ENCODE measurements around the gene ELFN2.

ELFN2 gene

DNA sequence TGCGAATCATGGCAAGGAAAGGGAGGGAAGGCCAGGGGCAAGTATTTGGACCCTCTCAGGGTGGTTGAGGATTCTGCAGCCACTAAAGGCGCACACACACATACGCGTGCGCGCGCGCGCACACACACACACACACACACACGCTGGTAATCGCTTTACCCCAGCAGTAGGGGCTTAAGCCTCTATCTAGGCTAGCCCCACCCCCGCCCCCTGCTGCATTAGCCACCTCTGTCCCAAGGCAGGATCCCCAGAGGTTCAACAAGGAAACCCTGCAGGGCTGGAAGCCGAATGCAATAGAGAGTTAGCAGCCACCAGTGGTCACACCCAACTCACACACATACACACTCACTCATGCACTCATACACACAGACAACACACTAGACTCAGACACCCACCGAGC lies 28.6 kb upstream of the ELFN2 start:
- DNase-seq (ENCODE audit: low spot score) = no peak

DNA sequence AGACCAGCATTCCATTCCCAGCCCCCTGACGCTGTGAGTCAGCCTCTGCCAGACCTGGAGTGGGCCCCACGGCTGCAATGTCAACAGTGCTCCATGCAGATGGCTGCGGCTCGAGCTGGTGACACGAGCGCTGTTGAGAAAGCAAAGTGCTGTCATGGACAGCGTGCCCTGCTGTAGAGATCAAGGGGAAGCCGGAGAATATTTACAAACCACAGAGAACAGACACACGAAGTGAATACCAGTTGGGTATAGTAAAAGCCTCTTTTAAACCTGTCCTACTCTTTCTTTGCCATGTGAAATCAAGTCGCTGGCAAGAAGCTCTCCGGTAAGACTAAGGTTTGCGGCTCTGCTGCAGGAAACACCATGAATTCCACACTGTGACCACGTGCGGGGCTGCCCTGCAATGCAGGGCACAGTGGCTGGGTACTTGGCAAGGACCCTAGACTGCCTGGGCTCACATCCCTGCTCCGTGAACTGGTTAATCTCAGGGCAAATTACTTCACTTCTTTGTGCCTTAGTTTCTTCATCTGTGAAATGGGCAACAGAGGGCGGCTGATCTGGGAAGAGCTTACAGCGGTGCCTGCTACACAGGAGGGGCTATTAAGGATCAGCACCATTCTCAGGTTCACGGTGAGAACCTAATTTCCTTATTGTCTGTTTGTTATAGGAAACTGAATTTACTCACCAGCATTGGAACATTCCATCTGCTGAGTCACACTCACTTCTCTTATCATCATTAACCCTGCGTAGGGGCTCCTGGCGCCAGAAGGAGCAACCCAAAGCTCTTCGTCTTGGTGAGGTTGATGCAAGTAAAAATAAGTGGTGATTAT lies 27.8 kb upstream of the ELFN2 start:
- no peak for DNase-seq (ENCODE audit: low spot score)

DNA sequence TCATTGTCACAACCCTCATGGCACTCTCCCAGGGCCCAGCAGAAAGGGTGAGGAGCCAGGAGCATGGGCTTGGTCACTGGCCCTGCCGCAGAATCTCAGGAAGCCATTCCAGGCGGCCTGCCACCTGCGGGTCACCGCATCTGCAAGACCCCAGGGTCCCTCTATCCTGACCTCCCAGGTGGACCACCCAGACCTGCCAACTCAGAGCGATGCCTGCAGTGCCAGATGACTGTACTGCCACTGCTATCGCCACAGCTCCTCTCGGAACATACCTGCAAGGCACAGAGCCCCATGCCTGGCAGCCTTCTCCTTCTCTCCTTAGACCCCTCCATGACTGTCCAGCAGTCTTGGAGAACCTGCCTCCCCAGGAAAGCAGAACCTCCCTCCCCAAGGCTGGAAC lies 26.4 kb upstream of the ELFN2 start:
- DNase-seq (ENCODE audit: low spot score) = no peak

DNA sequence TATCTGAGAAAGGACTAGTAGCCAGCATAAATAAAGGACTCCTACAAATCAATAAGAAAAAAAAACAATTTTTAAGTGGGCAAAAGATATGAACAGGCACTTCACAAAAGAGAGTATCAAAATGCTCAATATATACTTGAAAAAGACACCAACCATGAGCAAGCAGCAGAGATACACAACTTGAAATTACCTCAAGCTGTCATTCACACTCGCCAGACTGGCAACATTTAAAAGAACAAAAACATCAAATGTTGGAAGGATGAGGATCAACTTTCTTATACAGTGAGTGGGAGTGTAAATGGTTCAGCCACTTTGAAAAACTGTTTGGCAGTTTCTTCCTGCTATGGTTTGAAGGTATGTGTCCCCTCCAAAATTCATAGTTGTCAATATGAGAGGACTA lies 23.9 kb upstream of the ELFN2 start:
- no peak for DNase-seq (ENCODE audit: low spot score)

DNA sequence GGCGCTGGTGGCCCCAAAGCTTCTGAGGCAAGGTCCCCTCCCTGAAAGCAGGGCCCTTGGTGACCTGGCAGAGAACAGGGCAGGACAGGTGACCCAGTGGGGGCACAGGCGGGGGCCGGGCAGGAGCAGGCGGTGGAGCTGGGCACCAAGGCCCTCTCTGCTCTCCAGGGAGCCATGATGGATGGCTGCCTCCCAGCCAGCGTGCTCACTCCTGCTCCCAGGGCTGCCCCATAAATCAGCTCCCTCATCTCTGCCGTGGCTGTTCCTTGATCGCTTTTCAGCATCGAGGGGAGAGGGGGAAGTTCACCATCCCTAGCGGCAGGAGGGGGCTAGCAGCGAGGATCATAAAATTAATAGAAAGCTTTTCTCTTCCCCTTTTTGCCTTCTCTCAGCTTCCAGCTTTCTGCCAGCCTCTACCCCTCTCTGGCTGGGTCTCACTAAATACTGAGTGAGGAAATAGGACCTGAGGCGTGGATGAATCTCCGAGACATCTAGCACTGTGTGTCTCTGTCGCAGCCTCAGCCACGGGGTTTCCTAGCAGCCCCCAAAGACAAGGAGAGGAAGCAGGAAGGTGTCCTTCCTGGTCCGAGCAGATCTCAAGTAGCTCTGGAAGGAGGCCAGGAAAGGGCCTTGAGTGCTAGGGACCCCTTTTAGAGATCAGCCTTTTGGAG lies 22.2 kb upstream of the ELFN2 start:
- DNase-seq (ENCODE audit: low spot score) = no peak

DNA sequence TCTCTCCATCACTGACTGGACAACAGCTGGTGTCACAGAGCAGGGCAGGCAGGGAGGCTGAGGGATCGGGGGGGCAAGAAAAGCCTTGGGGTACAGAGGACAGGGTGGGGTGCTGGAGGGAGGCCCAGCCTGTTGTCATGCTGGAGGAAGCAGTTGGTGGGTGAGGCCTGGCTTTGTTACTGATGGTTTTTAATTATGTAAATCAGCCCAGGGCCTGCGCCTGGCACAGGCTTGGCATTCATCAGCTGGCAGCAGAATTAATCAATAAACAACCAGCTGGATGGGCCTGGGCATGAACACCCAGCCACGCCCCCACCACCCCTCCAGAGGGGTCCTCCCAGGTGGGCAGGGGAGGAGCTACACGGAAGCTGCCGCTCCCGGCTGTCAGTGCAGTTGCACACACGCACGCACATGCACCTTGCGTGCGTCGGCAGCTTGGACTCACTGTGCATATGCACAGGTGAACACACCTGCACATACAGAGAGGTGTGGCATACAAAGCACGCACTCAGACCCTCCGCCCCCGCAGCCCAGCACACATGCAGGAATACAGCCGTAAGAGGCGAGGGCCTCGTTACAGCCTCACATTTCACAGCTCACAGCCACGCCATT lies 21.3 kb upstream of the ELFN2 start:
- DNase-seq (ENCODE audit: low spot score) = no peak

DNA sequence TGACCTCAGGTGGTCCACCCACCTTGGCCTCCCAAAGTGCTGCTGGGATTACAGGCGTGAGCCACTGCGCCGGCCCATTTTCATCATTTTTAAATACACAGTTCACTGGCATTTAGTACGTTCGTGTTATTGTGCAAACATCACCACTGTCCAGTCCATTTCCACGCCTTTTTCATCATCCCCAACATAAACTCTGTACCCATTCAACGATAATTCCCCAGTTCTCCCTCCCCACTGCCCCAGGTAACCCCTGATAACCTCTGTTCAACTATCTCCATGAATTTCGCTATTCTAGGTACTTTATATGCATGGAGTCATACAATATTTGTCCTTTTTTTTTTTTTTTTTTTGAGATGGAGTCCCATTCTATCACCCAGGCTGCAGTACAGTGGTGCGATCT lies 18.2 kb upstream of the ELFN2 start:
- no peak for DNase-seq (ENCODE audit: low spot score)

DNA sequence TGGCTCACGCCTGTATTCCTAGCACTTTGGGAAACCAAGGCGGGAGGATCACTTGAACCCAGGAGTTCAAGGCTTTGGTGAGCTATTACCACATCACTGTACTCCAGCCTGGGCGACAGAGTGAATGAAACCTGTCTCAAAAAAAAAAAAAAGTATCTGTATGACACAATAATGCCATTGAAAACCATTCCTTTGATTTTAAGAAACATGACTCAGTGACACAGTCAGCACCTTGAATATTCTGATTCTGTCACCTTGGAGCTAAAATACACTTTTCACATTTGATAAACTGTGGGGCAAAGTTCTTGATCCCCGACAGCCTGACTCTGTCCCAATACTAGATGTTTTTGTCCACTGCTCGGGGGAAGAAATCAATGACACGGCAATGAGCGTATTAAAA lies 16.7 kb upstream of the ELFN2 start:
- DNase-seq (ENCODE audit: low spot score) = no peak

DNA sequence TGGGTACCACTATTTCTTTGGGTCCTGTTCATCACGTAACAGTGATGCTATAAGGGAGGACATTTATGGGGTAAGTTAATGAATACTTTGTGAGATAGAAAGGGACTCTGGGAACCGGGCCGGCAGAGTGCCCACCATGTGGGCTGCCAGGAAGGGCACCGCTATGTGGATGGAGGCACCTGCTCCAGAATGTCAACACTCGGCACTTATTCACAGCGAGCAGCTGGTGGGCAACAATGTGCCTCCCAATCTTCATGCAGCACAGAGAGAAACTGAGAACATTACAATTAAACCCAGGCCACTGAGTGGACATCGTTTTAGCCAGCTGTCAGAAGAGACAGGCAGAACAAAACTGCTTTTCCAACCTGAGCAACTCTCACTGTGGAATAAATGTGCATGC lies 15.8 kb upstream of the ELFN2 start:
- no peak for DNase-seq (ENCODE audit: low spot score)

DNA sequence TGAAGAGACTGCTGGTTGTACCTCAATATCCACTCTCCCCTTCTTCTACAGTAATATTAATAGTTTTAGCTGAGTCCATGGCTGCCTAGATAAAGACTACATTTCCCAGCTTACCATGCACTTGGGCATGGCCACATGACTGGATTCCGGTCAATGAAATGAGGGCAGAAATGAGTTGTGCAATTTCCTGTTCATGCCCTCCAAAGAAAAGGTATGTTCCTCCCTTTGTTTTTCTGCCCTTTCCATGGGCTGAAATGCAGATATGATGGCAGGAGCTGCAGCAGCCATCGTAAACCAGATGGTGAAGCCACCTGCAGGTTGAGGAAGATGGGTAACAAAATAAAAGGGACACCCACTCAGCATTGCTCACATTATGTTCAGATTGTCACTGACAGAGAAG lies 15.3 kb upstream of the ELFN2 start:
- DNase-seq (ENCODE audit: low spot score) = peak; percentile 56

DNA sequence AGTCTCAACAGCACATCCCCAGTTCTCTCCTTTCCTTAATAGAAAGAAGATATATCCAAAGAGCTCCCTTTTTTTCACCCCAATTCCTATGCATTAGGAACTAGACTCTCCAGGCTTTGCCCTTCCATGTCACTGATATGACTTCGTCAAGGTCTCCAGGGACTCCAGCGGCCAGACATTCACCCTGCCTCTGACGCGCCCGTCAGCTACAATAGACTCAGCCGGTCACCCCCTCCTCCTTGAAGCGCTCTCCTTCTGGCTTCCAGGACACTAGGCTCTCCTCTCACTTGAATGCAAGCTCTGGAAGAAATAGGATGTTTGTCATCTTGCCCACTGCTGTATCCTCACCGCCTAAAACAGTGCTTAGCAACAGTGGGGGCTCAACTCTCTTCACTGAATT lies 14.9 kb upstream of the ELFN2 start:
- DNase-seq (ENCODE audit: low spot score) = no peak

DNA sequence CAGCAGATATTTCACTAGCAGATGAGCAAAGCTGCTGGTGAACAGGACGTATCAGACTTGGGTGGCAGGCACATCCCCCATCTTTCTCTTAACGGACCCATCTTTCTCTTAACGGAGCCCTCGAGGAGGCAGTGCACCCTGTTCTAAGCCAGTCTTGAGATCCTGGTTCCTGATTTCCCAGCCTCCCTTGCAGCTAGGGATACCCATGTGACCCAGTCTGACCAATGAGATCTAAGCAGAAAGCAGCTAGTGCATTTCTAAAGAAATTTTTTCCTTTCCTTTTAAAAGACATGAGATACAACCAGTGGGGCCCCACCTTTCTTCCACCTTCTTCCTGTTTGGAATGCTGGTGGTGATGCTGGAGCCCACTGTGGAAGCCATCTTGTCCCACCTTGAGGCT lies 13.6 kb upstream of the ELFN2 start:
- no peak for DNase-seq (ENCODE audit: low spot score)

DNA sequence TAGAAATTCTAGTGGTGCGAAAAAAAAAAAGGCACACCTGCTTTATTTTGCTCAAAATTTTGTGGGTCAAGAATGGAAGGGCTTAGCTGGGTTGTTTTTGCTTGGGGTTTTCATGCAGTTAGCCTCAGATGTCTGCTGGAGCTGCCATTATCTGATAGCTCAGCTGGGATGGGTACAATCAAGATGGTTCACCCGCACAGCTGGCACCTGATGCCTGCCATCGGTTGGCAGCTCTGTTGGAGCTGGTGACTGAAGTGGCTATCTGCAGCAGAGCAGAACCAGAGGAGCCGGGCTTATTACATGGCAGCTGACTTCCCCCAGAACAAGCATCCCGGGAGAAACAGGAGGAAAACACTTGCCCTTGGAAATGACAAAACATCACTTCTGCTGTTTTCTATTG lies 12.1 kb upstream of the ELFN2 start:
- no peak for DNase-seq (ENCODE audit: low spot score)

DNA sequence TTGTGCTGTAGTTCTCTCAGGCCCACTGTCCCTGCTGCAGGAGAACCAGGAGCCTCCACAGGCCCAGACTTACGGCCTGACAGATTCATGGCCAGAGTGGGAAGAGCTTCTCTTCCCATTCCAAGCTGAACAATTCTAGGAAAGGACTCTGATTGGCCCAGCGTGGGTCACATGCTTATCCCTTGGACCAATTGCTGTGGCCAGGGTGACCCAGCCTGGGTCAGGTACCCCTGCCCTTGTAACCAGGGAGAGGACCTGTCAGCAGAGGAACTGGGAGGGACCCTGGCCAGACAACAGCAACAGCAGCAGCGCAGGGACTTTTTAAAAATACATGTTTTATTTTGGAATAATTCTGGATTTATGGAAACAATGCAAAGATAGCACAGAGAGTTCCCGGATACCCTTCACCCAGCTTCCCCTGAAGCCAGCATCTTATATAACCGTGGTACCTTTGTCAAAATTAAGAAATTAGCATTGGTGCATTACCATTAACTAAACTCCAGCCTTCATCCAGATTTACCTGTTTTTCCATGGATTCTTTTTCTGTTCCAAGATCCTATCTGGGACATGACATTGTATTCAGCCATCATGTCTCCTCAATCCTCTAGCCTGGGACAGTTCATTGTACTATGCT lies 8.8 kb upstream of the ELFN2 start:
- DNase-seq (ENCODE audit: low spot score) = no peak

DNA sequence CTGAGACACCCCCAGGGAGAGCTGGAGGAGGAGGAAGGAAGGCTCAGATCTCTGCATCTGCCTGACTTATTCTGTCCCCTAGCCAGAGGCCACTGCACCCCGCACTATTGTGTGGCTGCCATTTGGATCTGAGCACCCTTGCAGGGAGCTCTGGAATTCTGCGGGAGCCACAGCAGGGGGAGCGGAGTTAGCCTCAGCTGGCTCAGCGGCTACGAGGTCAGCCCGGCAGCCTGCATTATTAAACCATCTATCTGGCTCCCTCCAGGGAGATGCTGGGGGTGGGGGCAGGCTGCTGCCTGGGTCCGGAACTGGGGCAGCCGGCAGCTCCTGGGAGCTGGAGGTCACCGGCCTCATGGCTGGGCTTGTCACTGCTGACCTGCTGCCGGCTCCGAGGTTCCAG lies 6.5 kb upstream of the ELFN2 start:
- DNase-seq (ENCODE audit: low spot score) = no peak

DNA sequence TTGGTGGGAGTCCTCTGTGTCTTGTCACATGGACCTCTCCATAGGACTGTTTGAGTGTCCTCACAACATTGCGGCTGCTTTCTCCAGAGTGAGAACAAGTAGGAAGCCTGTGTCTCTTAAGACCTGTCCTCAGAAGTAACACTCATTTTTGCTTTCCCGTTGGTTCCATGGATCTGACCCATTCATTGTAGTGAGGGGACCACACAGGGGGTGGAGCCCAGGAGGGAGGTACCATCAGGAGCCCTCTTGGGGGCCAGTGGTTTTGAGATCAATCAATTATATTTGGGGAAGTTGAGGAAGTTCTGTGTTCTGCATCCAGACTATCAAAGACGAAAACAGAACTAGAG lies 5.4 kb upstream of the ELFN2 start:
- no peak for DNase-seq (ENCODE audit: low spot score)

DNA sequence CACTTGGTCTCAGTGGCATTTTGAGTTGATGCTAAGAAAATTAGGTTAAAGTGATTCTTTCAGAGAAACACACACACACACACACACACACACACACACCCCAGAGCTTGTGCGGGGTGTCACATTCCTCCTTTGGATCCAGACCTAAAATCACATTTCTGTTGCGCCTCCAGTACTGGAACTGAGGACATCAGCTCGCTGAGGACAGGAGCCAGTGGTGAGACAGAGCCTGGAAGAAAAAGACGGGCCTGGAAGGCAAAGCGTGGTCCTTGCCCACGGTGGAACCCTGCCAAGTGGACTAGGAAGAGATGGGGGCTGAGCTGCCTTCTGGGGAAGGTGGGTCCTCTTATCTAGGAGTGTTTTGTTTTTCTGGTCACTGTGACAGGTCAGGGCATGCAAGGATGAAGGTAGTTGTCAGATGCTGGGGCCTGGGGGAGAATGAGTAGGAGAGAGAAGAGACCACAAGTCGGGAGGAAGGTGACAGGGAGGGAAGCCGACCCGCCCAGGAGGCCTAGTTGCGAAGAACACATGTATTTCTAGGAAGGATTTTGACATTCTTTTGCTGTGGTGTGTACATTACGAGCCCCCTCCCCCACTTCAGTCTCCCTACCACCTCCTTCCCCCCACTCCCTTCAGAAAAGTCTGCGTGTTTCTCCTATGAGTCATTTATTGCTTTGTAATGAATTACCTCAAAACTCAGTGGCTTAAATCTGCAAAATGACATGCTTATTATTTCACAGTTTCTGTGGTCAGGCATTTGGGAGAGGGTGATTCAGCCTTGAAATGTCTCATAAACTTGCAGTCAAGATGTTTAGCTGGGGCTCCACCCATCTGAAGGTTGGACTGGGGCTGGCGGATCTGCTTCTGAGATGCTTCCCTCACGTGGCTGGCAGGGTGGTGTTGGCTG lies 4.8 kb upstream of the ELFN2 start:
- DNase-seq (ENCODE audit: low spot score) = peak; percentile 67

DNA sequence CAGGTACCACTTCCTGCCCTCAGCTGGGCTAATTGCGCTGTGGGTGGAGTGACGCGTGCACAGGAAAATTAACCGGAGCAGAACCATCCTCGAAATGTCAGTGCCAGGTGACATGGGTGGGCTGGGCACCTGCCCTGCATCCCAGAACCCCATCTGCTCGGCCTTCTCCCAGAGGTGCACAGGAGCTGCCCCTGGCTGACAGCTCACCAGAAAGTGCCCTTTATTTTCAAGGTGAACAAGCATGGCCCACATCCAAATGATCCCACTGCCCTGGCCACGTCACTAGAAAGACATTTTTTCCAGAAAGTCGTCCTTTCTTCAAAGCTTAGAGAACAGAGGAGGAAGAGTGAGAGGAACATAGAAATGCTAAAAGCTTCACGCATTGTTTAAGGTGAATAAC lies 4.1 kb upstream of the ELFN2 start:
- DNase-seq (ENCODE audit: low spot score) = no peak

DNA sequence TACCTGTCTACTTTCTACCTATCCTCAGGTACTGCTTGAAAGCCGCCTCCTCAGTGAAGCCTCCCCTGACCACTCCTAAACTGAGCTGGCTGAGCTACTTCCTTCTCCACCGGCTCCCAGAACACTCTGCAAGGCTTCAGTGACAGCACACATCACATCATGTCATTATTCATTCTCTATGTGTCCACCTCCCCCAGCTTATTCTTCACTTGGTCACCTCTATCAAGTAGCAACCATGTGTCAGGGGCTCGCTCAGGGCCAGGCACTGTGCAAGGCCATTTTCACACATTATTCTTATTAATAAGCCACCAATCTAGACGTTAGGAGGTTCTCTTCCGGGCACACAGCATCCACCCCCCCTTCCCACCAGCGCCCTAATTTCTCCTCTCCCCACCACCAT lies 3.7 kb upstream of the ELFN2 start:
- no peak for DNase-seq (ENCODE audit: low spot score)

DNA sequence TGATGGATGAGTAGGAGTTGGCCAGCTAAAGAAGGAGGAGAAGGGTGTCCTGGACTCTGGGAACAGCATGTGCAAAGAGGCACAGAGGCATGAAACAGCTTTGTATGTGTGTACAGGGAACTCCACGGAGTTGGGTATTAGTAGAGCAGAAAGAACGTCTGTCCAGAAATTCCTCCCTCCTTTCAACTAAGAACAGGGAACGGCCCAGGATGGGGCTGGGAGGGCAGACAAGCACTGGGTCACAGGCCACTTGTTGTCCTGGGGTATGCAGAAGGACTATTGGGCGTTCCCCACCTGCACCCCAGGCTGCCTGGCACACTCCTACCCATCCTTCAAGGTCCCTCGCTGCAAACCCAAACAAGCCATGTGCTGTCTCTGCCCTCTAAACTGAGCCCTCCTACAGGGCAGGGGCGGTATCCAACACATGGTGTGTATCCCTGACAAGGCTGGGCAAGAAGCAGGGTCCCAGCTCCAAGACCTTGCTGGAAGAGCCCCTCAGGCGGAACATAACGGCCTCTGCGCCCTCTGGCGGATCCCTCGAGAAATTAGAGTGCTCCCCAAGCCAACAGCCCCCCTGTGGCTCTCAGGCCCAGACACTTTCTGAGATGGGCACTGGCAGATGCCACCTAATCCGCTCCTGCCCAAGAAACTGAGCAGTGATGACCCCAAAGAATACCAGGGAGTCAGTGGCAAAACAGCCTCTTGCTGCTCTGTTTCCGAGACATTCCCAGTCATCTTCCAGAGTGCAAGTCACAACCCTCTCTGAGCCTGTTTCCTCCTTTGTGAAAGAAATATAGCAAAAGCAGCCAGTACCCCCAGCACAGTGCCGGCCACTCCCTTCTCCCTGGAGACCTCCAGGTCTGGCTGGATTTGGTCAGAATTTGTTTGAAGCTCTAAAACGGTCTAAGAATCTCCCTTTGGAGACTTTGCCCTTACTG lies 1.6 kb upstream of the ELFN2 start:
- DNase-seq (ENCODE audit: low spot score) = peak; percentile 29

Data from COLO829 (cell line).